CD4-positive, CD25-positive, alpha-beta regulatory T cell (primary cell): ENCODE data around the gene MMS19. TPM values are rescaled to one million over a fixed set of nuclear protein-coding genes. Genes with fewer than 3 reads are reported as not detected.

Experiments used
- ATAC-seq, 2 donors: fragments of 150-1000 bp; cut with Tn5 transposase; one replicate each; pipeline ENCODE4 v1.10.0; 2021; ENCODE audit warnings: low read depth in 2 of 2, moderate number of reproducible peaks in 2 of 2, moderate library complexity in 1 of 2
- DNase-seq, 3 donors: peaks; one replicate each; pipeline versions ENCODE4 v3.0.0 to v3.0.0-alpha.2; 2012 to 2022; ENCODE audit warnings: mixed read lengths in 1 of 3
- H3K27ac ChIP-seq: one replicate; pipeline ENCODE4 v1.7.0; 2013; ENCODE audit warnings: mild to moderate bottlenecking, low read length; ENCODE audit not compliant: insufficient read depth, poor library complexity, severe bottlenecking
- H3K27me3 ChIP-seq: one replicate; pipeline ENCODE4 v1.7.0; 2013; ENCODE audit warnings: low read length; ENCODE audit not compliant: control insufficient read depth, insufficient read depth
- H3K36me3 ChIP-seq: one replicate; pipeline ENCODE4 v1.7.0; 2013; ENCODE audit warnings: mild to moderate bottlenecking, low read length, moderate library complexity; ENCODE audit not compliant: control insufficient read depth, insufficient read depth
- H3K4me1 ChIP-seq: 2 replicates; pipeline ENCODE4 v1.7.0; 2013; ENCODE audit warnings: mild to moderate bottlenecking, low read length; ENCODE audit not compliant: insufficient read depth, control insufficient read depth, poor library complexity, severe bottlenecking
- H3K4me3 ChIP-seq: one replicate; pipeline ENCODE4 v1.7.0; 2013; ENCODE audit warnings: low read depth, mild to moderate bottlenecking, low read length, moderate library complexity
- H3K9me3 ChIP-seq, 2 experiments: 1 replicate in 1 of 2; 2 replicates in 1 of 2; pipeline ENCODE4 v1.7.0; 2013; ENCODE audit warnings: low read length in 2 of 2, mild to moderate bottlenecking in 1 of 2, moderate library complexity in 1 of 2; ENCODE audit not compliant: control insufficient read depth in 2 of 2
- H3K27ac Mint-ChIP-seq, 3 donors: one replicate each; pipeline ENCODE4 v1.8.0; 2020 to 2022; ENCODE audit warnings: mild to moderate bottlenecking in 3 of 3, mixed read lengths in 3 of 3, moderate library complexity in 2 of 3
- H3K27me3 Mint-ChIP-seq: one replicate; pipeline ENCODE4 v1.8.0; 2022; ENCODE audit warnings: mild to moderate bottlenecking, mixed read lengths
- H3K36me3 Mint-ChIP-seq: one replicate; pipeline ENCODE4 v1.8.0; 2020; ENCODE audit warnings: mixed read lengths
- H3K4me1 Mint-ChIP-seq, 4 donors: one replicate each; pipeline ENCODE4 v1.8.0; 2020 to 2022; ENCODE audit warnings: mixed read lengths in 4 of 4, mild to moderate bottlenecking in 1 of 4
- H3K4me3 Mint-ChIP-seq, 4 donors: one replicate each; pipeline ENCODE4 v1.8.0; 2020 to 2022; ENCODE audit warnings: mild to moderate bottlenecking in 4 of 4, mixed read lengths in 4 of 4, moderate library complexity in 3 of 4
- H3K9me3 Mint-ChIP-seq, 7 donors: one replicate each; pipeline ENCODE4 v1.8.0; 2020 to 2022; ENCODE audit warnings: mixed read lengths in 7 of 7, mild to moderate bottlenecking in 3 of 7, moderate library complexity in 2 of 7
- polyA plus RNA-seq, 4 donors: library from polyadenylated mRNA; unstranded; fragments of 300-500 nt; fragmentation: Illumina TruSeq; gene quantifications; one replicate each; pipeline ENCODE4 v1.2.3, GENCODE V29; 2021
- total RNA-seq: library from RNA; stranded (reverse); gene quantifications from one replicate; pipeline ENCODE4 v1.2.3, GENCODE V29; 2022

Gene MMS19
- total RNA-seq (59.6 TPM), polyA plus RNA-seq (10 to 100 TPM; 26.7 to 44.5 (median 34.8) TPM)

- H3K9me3 Mint-ChIP-seq = no peaks in the 10 kb centered on the region
- Histone ChIP-seq H3K27me3 (peaks cover 15% of the 10 kb centered on the region), H3K9me3 (no peaks in the 10 kb centered on the region), H3K27ac (peak within 1 kb of the TSS; percentile 87), H3K4me1 (peaks cover 36% of the 10 kb centered on the region), H3K4me3 (peak within 1 kb of the TSS; percentile 96), H3K36me3 (peaks cover 3% of the 10 kb centered on the region)
- peak within 1 kb of the TSS; percentile 96 to 98 (median 98) for H3K27ac Mint-ChIP-seq
- H3K4me1 Mint-ChIP-seq = peaks cover 11 to 61% (median 44%) of the 10 kb centered on the region in 4 donors
- peaks cover 33% of the 10 kb centered on the region for H3K27me3 Mint-ChIP-seq
- DNase-seq (peak; percentile 97 to 99 (median 99)), ATAC-seq (peak; percentile 88 to 90)
- H3K36me3 Mint-ChIP-seq = no peaks in the 10 kb centered on the region
- H3K4me3 Mint-ChIP-seq = peak within 1 kb of the TSS; percentile 95 to 99 (median 98)
Observed at GRCh38 chr10:97498076-97498840, at the start of gene MMS19. Gene MMS19 (minus strand): TSS chr10:97498422. CDS start chr10:97498384, 38 bp downstream.

GRCh38 chr10:97547962-97548361 is 49.7 kb upstream of the MMS19 start:
- no peak overlapping the region for H3K27ac Mint-ChIP-seq
- ATAC-seq = no peak

GRCh38 chr10:97547271-97547600 is 49.0 kb upstream of the MMS19 start:
- H3K9me3 Mint-ChIP-seq = no peaks in the 10 kb centered on the region

More at GRCh38 chr10:97547962-97548361, 49.7 kb upstream of the MMS19 start:
- H3K36me3 Mint-ChIP-seq = no peaks in the 10 kb centered on the region
- H3K9me3 ChIP-seq = no peaks in the 10 kb centered on the region
- H3K4me3 ChIP-seq = no peak overlapping the region
- DNase-seq = no peak
- no peaks in the 10 kb centered on the region for H3K4me1 ChIP-seq
- peaks cover 0 to 1% (median 0%) of the 10 kb centered on the region in 4 donors for H3K4me1 Mint-ChIP-seq
- H3K27me3 ChIP-seq = no peaks in the 10 kb centered on the region
- H3K27me3 Mint-ChIP-seq = no peaks in the 10 kb centered on the region
- H3K36me3 ChIP-seq = no peaks in the 10 kb centered on the region
- H3K9me3 Mint-ChIP-seq = no peaks in the 10 kb centered on the region
- H3K4me3 Mint-ChIP-seq = no peak overlapping the region
- H3K27ac ChIP-seq = no peak overlapping the region

GRCh38 chr10:97546456-97547270 is 48.4 kb upstream of the MMS19 start:
- Histone ChIP-seq H3K4me1 (no peaks in the 10 kb centered on the region), H3K9me3 (no peaks in the 10 kb centered on the region), H3K27me3 (no peaks in the 10 kb centered on the region), H3K27ac (no peak overlapping the region), H3K36me3 (no peaks in the 10 kb centered on the region), H3K4me3 (no peak overlapping the region)
- ATAC-seq (no peak), DNase-seq (no peak)
- no peaks in the 10 kb centered on the region for H3K9me3 Mint-ChIP-seq
- no peaks in the 10 kb centered on the region for H3K27me3 Mint-ChIP-seq
- H3K27ac Mint-ChIP-seq = no peak overlapping the region
- peaks cover 0 to 3% (median 0%) of the 10 kb centered on the region in 4 donors for H3K4me1 Mint-ChIP-seq
- no peaks in the 10 kb centered on the region for H3K36me3 Mint-ChIP-seq
- no peak overlapping the region for H3K4me3 Mint-ChIP-seq

More at GRCh38 chr10:97547271-97547600, 49.0 kb upstream of the MMS19 start:
- peaks cover 0 to 3% (median 0%) of the 10 kb centered on the region in 4 donors for H3K4me1 Mint-ChIP-seq
- H3K27ac Mint-ChIP-seq = no peak overlapping the region
- Histone ChIP-seq H3K4me3 (no peak overlapping the region), H3K27ac (no peak overlapping the region), H3K4me1 (no peaks in the 10 kb centered on the region), H3K27me3 (no peaks in the 10 kb centered on the region), H3K9me3 (no peaks in the 10 kb centered on the region), H3K36me3 (no peaks in the 10 kb centered on the region)
- H3K27me3 Mint-ChIP-seq = no peaks in the 10 kb centered on the region
- H3K4me3 Mint-ChIP-seq = no peak overlapping the region
- no peak for ATAC-seq
- H3K36me3 Mint-ChIP-seq = no peaks in the 10 kb centered on the region
- DNase-seq = no peak

- H3K9me3 Mint-ChIP-seq = no peaks in the 10 kb centered on the region
- DNase-seq (peak in 1 of 3 donors; percentile 20), ATAC-seq (no peak)
- Histone ChIP-seq H3K4me1 (no peaks in the 10 kb centered on the region), H3K27ac (no peak overlapping the region), H3K4me3 (no peak overlapping the region), H3K27me3 (no peaks in the 10 kb centered on the region), H3K36me3 (no peaks in the 10 kb centered on the region), H3K9me3 (no peaks in the 10 kb centered on the region)
- no peaks in the 10 kb centered on the region for H3K36me3 Mint-ChIP-seq
- peaks cover 0 to 3% (median 0%) of the 10 kb centered on the region in 4 donors for H3K4me1 Mint-ChIP-seq
- H3K4me3 Mint-ChIP-seq = no peak overlapping the region
- no peaks in the 10 kb centered on the region for H3K27me3 Mint-ChIP-seq
- H3K27ac Mint-ChIP-seq = peak overlapping the region in 2 of 3 donors; percentile 68 to 71
Observed at GRCh38 chr10:97543025-97543546, 44.9 kb upstream of the MMS19 start.

- peak overlapping the region in 1 of 4 donors; percentile 9 for H3K4me3 Mint-ChIP-seq
- H3K36me3 ChIP-seq = no peaks in the 10 kb centered on the region
- no peak overlapping the region for H3K27ac ChIP-seq
- H3K9me3 ChIP-seq = no peaks in the 10 kb centered on the region
- no peaks in the 10 kb centered on the region for H3K36me3 Mint-ChIP-seq
- peaks cover 0 to 3% (median 0%) of the 10 kb centered on the region in 4 donors for H3K4me1 Mint-ChIP-seq
- no peaks in the 10 kb centered on the region for H3K27me3 Mint-ChIP-seq
- ATAC-seq (peak in 1 of 2 donors; percentile 20), DNase-seq (no peak)
- no peaks in the 10 kb centered on the region for H3K9me3 Mint-ChIP-seq
- H3K27me3 ChIP-seq = no peaks in the 10 kb centered on the region
- H3K27ac Mint-ChIP-seq = peak overlapping the region in 2 of 3 donors; percentile 68 to 71
- no peaks in the 10 kb centered on the region for H3K4me1 ChIP-seq
- no peak overlapping the region for H3K4me3 ChIP-seq
Observed at GRCh38 chr10:97542169-97543024, 44.2 kb upstream of the MMS19 start.
